WI38 (cell line): ENCODE data around the gene MLX.

Experiments used
- H3K4me3 ChIP-seq: 2 replicates; pipeline ENCODE4 v1.5.1; 2011; ENCODE audit warnings: low read depth, mild to moderate bottlenecking, control low read depth, low read length
- TF ChIP-seq, protein P1 (sequence below): IDR thresholded peaks from 2 replicates; pipeline ENCODE4 v1.5.1; 2012; ENCODE audit warnings: low read depth, mild to moderate bottlenecking, control low read depth, low read length

The MLX gene

DNA sequence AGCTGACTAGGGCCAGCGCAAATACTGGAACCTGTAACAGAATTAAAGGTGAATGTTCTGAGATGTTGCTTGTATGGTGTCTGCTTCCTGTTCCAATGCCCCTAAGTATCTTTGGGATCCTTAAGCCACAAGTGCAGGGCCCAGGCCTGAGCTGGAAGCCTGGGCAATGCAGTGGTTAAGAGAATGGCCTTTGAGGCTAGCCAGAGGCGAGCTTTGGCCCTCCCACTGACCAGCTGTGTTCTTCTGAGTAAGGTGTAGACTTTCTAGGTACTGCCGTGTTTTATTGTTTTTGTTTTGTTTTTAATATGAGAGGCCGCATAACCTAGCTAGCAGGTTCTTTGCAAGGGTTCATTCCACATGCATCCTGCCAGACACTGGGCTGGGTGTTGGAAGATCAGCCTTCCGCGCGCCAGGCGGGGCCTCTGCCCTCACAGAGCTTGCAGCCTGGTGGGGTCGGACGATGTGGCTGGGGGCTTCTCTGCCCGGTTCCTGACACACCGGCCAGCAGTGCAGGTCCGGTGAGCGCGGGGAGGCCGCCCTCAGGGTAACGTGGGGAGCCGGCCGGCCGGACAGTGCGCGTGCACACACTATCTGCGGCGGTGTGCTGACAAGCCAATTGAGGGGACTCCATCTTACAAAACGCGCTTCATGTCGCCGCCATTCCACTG lies 551 bp upstream of the MLX start:
- TF ChIP-seq, protein P1, sequence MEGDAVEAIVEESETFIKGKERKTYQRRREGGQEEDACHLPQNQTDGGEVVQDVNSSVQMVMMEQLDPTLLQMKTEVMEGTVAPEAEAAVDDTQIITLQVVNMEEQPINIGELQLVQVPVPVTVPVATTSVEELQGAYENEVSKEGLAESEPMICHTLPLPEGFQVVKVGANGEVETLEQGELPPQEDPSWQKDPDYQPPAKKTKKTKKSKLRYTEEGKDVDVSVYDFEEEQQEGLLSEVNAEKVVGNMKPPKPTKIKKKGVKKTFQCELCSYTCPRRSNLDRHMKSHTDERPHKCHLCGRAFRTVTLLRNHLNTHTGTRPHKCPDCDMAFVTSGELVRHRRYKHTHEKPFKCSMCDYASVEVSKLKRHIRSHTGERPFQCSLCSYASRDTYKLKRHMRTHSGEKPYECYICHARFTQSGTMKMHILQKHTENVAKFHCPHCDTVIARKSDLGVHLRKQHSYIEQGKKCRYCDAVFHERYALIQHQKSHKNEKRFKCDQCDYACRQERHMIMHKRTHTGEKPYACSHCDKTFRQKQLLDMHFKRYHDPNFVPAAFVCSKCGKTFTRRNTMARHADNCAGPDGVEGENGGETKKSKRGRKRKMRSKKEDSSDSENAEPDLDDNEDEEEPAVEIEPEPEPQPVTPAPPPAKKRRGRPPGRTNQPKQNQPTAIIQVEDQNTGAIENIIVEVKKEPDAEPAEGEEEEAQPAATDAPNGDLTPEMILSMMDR, result no peak

DNA sequence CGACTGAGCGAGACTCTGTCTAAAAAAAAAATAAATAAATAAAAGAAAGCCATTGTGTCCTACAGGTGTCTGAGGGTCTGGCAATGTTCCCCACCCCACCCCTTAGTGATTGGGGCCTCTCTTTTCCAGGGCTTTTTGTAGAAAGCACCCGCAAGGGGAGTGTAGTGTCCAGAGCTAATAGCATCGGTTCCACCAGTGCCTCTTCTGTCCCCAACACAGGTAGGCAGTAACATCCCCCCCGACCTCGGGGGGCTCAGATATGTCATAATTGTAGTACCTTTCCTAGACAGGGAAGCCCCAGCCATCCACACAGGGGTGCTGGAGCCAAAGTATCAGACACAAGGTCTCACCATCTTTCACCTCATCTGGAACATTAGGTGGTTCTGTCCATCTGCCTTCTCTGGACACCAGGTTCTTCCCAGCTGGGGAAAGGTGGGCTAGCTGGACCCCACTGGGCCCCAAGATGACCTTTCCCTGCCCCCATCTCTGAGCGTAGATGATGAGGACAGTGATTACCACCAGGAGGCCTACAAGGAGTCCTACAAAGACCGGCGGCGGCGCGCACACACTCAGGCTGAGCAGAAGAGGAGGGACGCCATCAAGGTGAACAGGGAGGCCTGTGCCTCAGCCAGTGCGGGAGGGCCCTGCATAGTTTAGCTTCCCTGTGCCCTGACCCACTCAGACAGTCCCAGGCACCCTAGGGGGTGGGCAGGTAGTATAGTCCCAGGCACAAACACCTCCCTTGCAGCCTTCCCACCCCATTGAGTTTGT lies 1.6 kb downstream of the MLX start:
- TF ChIP-seq, protein P1, result no peak
- no peak overlapping the region for H3K4me3 ChIP-seq

More for the DNA sequence above, 551 bp upstream of the MLX start:
- peak overlapping the region; percentile 84 for H3K4me3 ChIP-seq

DNA sequence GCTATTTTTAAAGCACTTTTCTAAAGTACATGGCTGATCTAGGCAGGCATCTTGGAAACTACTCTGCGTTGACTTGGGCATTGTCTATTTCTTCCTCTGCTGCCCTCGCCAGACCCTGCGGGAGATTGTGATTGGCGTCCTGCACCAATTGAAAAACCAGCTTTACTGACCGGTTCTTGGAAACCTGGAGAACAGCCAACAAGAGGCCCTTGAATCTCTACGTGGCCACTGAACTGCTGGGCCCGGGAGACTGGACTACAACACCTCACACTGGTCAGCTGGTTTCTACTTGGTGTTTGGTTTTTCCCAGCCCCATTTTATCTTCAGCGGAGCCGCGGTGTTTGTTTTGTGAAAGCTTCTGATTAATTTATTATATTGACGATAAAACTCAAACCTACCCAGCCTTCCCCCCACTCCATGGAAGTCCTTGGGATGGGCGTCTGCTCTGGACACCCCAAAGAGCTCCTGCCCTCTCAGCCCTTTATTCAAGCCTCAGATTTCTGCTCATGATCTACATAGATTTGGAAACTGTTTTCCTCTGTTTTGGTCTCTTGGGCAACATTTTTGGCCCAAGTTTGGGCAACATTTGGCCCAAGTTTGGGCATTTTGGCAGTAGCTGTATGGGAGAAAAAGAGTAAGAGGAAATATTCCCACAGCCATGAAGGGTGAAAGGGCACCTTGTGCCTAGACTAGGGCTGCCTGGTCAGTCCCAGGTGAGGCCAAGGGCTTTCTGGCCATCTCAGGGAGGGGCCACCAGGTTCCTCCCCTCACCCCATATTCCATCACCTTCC lies 4.7 kb downstream of the MLX start:
- TF ChIP-seq, protein P1, result no peak
- H3K4me3 ChIP-seq, result no peak overlapping the region

DNA sequence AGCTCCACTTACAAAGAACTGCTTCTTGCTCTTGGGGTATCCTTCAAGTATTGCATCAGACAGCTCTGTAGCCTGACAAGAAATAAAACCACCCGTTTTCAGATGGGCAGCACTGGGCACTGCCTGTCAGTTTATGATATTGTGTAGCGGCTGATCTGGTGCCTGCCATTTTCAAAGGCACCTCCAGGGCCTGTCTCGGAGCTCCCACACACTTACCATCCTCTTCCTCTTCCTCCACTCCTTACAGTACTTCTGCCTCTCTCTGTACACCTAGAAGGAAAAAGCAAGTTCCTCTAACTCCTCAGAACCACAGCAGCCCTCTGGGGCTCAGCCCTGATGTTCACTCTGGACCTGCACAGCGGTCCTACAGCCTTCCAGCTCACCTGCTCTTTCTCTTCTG lies 6.2 kb downstream of the MLX start:
- no peak overlapping the region for H3K4me3 ChIP-seq
- TF ChIP-seq, protein P1, result no peak

DNA sequence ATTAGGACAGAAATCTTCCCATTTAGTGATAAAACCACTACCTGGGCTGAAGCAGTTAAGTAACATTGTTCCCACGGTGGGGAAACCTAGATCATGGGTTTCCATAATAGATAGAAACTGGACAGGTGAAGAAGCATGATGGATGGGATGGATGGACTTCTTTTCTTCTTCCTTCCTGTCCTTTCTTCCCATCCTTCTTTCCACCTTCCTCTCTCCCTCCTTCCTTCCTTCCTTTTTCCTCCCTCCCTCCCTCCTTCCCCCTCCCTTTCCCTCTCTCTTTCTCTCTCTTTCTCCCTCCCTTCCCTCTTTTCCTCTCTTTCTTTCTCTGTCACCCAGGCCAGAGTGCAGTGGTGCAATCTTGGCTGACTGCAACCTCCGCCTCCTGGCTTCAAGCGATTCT lies 7.6 kb downstream of the MLX start:
- no peak overlapping the region for H3K4me3 ChIP-seq
- TF ChIP-seq, protein P1, result no peak

DNA sequence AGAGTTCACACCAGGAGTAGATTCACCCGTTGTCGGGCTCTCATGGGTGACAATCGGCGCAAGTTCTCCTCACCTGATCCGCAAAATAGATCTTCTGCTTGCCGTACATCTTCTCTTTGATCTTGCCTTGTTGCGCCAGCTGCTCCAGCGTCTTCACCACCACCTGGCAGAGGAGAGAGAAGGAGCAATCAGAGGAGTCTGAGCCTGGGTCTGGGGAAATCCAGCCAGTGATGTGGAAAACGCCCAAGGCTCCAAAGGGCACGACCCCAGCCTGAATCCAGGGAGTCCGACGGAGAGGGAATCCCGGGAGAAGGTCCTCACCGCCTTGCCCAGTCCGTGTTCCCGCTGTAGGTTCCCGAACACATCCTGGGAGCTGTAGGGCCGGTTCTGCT lies 10.2 kb downstream of the MLX start:
- TF ChIP-seq, protein P1, result no peak
- peak overlapping the region; percentile 82 for H3K4me3 ChIP-seq
